Activated CD8-positive, alpha-beta T cell treated with anti-CD3 and anti-CD28 coated beads for 36 hours (primary cell): ENCODE results near the gene GJB3. TPM values are rescaled to one million over a fixed set of nuclear protein-coding genes. Genes with fewer than 3 reads are reported as not detected.

ENCODE experiments used
- ATAC-seq: fragments of 200-7000 bp; cut with Tn5 transposase; one replicate; pipeline ENCODE4 v1.10.0; 2021; ENCODE audit warnings: mild to moderate bottlenecking, moderate library complexity
- CTCF ChIA-PET: fragments of 350-600 bp; sonication (Branson Sonifier 250); formaldehyde crosslinking; loops from one replicate; lab custom pipeline; 2021; ENCODE audit warnings: antibody characterized with exemption; lab: Charles Lee
- POLR2A ChIA-PET: fragments of 350-600 bp; sonication (Branson Sonifier 250); formaldehyde crosslinking; loops from one replicate; lab custom pipeline; 2021; ENCODE audit warnings: antibody characterized with exemption; lab: Charles Lee
- DNase-seq: peaks from one replicate; pipeline ENCODE4 v3.0.0-alpha.2; 2020
- H3K27ac Mint-ChIP-seq: one replicate; pipeline ENCODE4 v1.8.0; 2021; ENCODE audit warnings: mild to moderate bottlenecking, mixed read lengths
- H3K27me3 Mint-ChIP-seq: one replicate; pipeline ENCODE4 v1.8.0; 2021; ENCODE audit warnings: mixed read lengths
- H3K36me3 Mint-ChIP-seq: one replicate; pipeline ENCODE4 v1.8.0; 2021; ENCODE audit warnings: low read depth, mixed read lengths
- H3K4me1 Mint-ChIP-seq: one replicate; pipeline ENCODE4 v1.8.0; 2021; ENCODE audit warnings: low read depth, mixed read lengths
- H3K4me3 Mint-ChIP-seq: one replicate; pipeline ENCODE4 v1.8.0; 2021; ENCODE audit warnings: mild to moderate bottlenecking, moderate library complexity, mixed read lengths
- H3K9me3 Mint-ChIP-seq: one replicate; pipeline ENCODE4 v1.8.0; 2021; ENCODE audit warnings: mixed read lengths
- CTCF ChIP-seq: fragments of 200-600 bp; IDR thresholded peaks from one replicate; pipeline ENCODE4 v1.8.0; 2022; ENCODE audit warnings: antibody characterized with exemption, mild to moderate bottlenecking
- intact Hi-C: fragments of 100-400 bp; cut with micrococcal nuclease; formaldehyde crosslinking; loops from one replicate; pipeline ENCODE4 v1.10.0; 2022
- total RNA-seq, 2 experiments: library from RNA; stranded (reverse); gene quantifications; one replicate each; pipeline ENCODE4 v1.2.3, GENCODE V29; 2021

The GJB3 gene
- total RNA-seq, 2 experiments from 2014 or later: not detected

- POLR2A ChIA-PET: no interaction called here
- Mint-ChIP-seq H3K36me3 (no peaks in the 10 kb centered on the region), H3K9me3 (no peaks in the 10 kb centered on the region), H3K27ac (no peak overlapping the region), H3K27me3 (no peaks in the 10 kb centered on the region), H3K4me1 (no peaks in the 10 kb centered on the region), H3K4me3 (no peak overlapping the region)
- no peak for TF ChIP-seq CTCF
- DNase-seq (no peak), ATAC-seq (no peak)
- intact Hi-C loops: no loop called here
- CTCF ChIA-PET: no interaction called here
These were observed 52.7 kb downstream of the GJB3 start for GRCh38 chr1:34833711-34834110.

Other genes with a start within 250 kb of the GJB3 start
- gene GJB5, start 26.2 kb upstream of the GJB3 start, total RNA-seq: not detected
- gene GJB4, start 21.5 kb upstream of the GJB3 start, total RNA-seq: not detected
- gene GJA4, start 11.8 kb downstream of the GJB3 start, total RNA-seq: not detected
- gene SMIM12, start 78.5 kb downstream of the GJB3 start, total RNA-seq: 10 to 100 TPM; 36.6 to 37.5 TPM
- gene DLGAP3, start 148.4 kb downstream of the GJB3 start, total RNA-seq: under 1 TPM; 0.38 to 0.83 TPM
- 10 to 100 TPM; 19.4 to 19.5 TPM for gene TMEM35B, start 204.1 kb downstream of the GJB3 start, total RNA-seq